HG02610 (cell line): ENCODE data around the gene ANAPC2.

ENCODE experiments used
- ATAC-seq: cut with Tn5 transposase; IDR thresholded peaks from one replicate; pipeline ENCODE4 v1.9.1; 2021; ENCODE audit warnings: mild to moderate bottlenecking, moderate library complexity; ENCODE audit not compliant: unreplicated experiment

ANAPC2 gene

GRCh38 chr9:137130176-137130755, 58.1 kb downstream of the ANAPC2 start:
- no peak for ATAC-seq

- ATAC-seq, result peak; percentile 77
Observed at GRCh38 chr9:137129456-137130175, 58.7 kb downstream of the ANAPC2 start.

- no peak for ATAC-seq
Observed at GRCh38 chr9:137128862-137129455, 59.4 kb downstream of the ANAPC2 start.

- ATAC-seq, result no peak
Observed at GRCh38 chr9:137128158-137128861, 60.0 kb downstream of the ANAPC2 start.

- no peak for ATAC-seq
Observed at GRCh38 chr9:137127301-137128157, 60.8 kb downstream of the ANAPC2 start.

DNA sequence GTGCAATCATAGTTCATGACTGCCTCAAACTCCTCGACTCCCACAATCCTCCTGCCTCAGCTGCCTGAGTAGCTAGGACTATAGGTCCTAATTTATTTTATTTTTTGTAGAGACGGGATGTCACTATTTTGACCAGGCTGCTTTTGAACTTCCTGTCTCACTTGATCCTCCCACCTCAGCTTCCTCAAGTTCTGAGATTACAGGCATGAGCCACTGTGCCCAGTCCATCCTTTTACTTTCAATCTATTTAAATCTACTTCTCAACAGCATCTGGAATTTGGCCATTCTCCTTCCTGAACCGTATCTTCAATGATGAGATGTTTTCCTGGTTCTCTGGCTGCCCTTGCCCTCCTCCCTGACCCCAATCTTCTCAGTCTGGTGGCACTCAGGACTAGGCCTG, 61.6 kb downstream of the ANAPC2 start:
- ATAC-seq, result no peak
